ENCODE results near the gene IQCM. TPM values are rescaled to one million over a fixed set of nuclear protein-coding genes. Genes with fewer than 3 reads are reported as not detected.

The IQCM gene
- total and polyA plus RNA-seq, 10 of the 15 experiments (the other 5 are each of a cell fraction or from before 2014, with no cell fraction given) = not detected

DNA sequence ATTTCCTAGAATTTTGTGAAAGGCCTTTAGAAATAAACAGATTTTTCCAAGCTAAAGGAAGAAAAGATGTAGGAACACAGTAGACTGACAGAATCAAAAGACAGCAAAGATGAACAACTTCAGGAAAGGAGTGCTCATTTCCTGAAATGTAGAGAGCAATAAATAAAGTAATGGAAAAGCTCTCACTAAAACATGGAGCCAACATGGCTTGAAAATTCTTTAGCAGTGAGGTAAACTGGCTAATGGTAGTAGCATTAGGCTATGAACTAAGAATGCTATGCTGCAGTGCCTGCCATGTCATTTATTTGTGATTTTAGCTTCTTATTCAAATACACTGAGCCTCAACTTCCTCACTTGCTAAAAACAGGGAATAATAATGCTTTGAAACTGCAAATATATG, 108.7 kb downstream of the IQCM start:
- H3K36me3 ChIP-seq (ENCODE audit: control insufficient read depth in 2 of 2, insufficient read depth in 2 of 2, low read length in 1 of 2) = no peaks in the 10 kb centered on the region
- ChIA-PET POLR2A (no interaction called here), CTCF (no interaction called here), RAD21 (ENCODE audit: unreplicated experiment) (no interaction called here), SMC1A (ENCODE audit: uncharacterized antibody, unreplicated experiment) (no interaction called here)
- H3K4me1 ChIP-seq (ENCODE audit: control insufficient read depth, insufficient read depth, low read length) = no peaks in the 10 kb centered on the region
- H3K27ac ChIP-seq (ENCODE audit: control insufficient read depth, insufficient read depth) = no peak overlapping the region
- intact Hi-C loops (cut with micrococcal nuclease; ENCODE audit: unreplicated experiment) (no loop called here), in situ Hi-C loops (cut with MboI) (no loop called here)
- no peaks in the 10 kb centered on the region for H3K79me2 ChIP-seq (ENCODE audit: control insufficient read depth, insufficient read depth, low read length)
- H3K27me3 ChIP-seq (replicated peaks in 1 of 2; ENCODE audit: control insufficient read depth in 2 of 2, insufficient read depth in 2 of 2, low read length in 1 of 2) = no peaks in the 10 kb centered on the region
- FAIRE-seq = no peak
- no peaks in the 10 kb centered on the region for H3K9me3 ChIP-seq (replicated peaks; ENCODE audit: control insufficient read depth, insufficient read depth, low read length)
- TF ChIP-seq HDGF (IDR thresholded peaks at IDR 0.05) = no peak
- TF ChIP-seq, protein P1, sequence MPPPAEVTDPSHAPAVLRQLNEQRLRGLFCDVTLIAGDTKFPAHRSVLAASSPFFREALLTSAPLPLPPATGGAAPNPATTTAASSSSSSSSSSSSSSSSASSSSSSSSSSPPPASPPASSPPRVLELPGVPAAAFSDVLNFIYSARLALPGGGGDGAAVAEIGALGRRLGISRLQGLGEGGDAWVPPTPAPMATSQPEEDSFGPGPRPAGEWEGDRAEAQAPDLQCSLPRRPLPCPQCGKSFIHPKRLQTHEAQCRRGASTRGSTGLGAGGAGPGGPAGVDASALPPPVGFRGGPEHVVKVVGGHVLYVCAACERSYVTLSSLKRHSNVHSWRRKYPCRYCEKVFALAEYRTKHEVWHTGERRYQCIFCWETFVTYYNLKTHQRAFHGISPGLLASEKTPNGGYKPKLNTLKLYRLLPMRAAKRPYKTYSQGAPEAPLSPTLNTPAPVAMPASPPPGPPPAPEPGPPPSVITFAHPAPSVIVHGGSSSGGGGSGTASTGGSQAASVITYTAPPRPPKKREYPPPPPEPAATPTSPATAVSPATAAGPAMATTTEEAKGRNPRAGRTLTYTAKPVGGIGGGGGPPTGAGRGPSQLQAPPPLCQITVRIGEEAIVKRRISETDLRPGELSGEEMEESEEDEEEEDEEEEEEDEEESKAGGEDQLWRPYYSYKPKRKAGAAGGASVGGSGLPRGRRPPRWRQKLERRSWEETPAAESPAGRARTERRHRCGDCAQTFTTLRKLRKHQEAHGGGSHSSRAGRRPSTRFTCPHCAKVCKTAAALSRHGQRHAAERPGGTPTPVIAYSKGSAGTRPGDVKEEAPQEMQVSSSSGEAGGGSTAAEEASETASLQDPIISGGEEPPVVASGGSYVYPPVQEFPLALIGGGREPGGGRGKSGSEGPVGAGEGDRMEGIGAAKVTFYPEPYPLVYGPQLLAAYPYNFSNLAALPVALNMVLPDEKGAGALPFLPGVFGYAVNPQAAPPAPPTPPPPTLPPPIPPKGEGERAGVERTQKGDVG (CRISPR knock-in tag; IDR thresholded peaks at IDR 0.05) = no peak
- no peak for TF ChIP-seq ZNF217 (IDR thresholded peaks at IDR 0.05)
- TF ChIP-seq ASH2L (IDR thresholded peaks at IDR 0.05; ENCODE audit: borderline replicate concordance, low read depth) = no peak
- TF ChIP-seq BCL11A (IDR thresholded peaks at IDR 0.05; ENCODE audit: low read depth, low read length) = no peak
- TF ChIP-seq RAD21 (IDR thresholded peaks at IDR 0.05; ENCODE audit: insufficient read depth, low read depth, low read length) = no peak
- no peak for TF ChIP-seq HDAC6 (IDR thresholded peaks at IDR 0.05; ENCODE audit: unreplicated experiment)
- TF ChIP-seq PAX8 (IDR thresholded peaks at IDR 0.05) = no peak
- no peak for TF ChIP-seq RELA (IDR thresholded peaks at IDR 0.05; ENCODE audit: borderline replicate concordance, partially characterized antibody)
- no peak for TF ChIP-seq NFXL1 (IDR thresholded peaks at IDR 0.05; ENCODE audit: borderline replicate concordance)
- H3K9ac ChIP-seq (ENCODE audit: control insufficient read depth, insufficient read depth, low read length) = no peak overlapping the region
- no peak overlapping the region for H3K4me3 ChIP-seq
- no TSS peak for BruUV-seq (replicated peaks)
- ATAC-seq = no peak
- DNase-seq (ENCODE audit: low read depth, low spot score) = no peak
- no peaks in the 10 kb centered on the region for H4K20me1 ChIP-seq (ENCODE audit: control insufficient read depth, insufficient read depth)
- no peak overlapping the region for H3K4me2 ChIP-seq (ENCODE audit: control insufficient read depth, insufficient read depth)
- H2AFZ ChIP-seq (ENCODE audit: control insufficient read depth, low read depth, low read length) = no peak overlapping the region
